ENCODE results near the gene ACTR8.

The ACTR8 gene

GRCh38 chr3:53883008-53883407, 1.1 kb upstream of the ACTR8 start:
- TF ChIP-seq CTCF (conservative IDR thresholded peaks at IDR 0.05; ENCODE audit: low read length), result no peak
- no peak for TF ChIP-seq EZH2phosphoT487 (IDR thresholded peaks at IDR 0.05; ENCODE audit: borderline replicate concordance)

GRCh38 chr3:53880396-53881345, 1.3 kb downstream of the ACTR8 start:
- no peak overlapping the region; the same call in 1 of the 2 replicates for H2AFZ ChIP-seq (ENCODE audit: low read length)
- peaks cover 41% of the 10 kb centered on the region; the same call in 1 of the 2 replicates for H3K36me3 ChIP-seq (ENCODE audit: insufficient read depth, low read length)
- peaks cover 23% of the 10 kb centered on the region for H3K79me2 ChIP-seq (ENCODE audit: insufficient read depth, low read length)
- no peaks in the 10 kb centered on the region for H3K9me2 ChIP-seq (replicated peaks; ENCODE audit: low read depth, low read length)
- H3K9ac ChIP-seq (ENCODE audit: low read depth, low read length, poor library complexity, severe bottlenecking), result peak overlapping the region; percentile 90
- H3K4me3 ChIP-seq (ENCODE audit: low read length, poor library complexity, severe bottlenecking), result peak overlapping the region; percentile 97
- peak overlapping the region; percentile 95 for H3K4me2 ChIP-seq (ENCODE audit: low read depth, low read length, poor library complexity, severe bottlenecking)
- H3K9me3 ChIP-seq (ENCODE audit: insufficient read depth, low read depth, low read length), result no peaks in the 10 kb centered on the region
- H3K27me3 ChIP-seq (ENCODE audit: insufficient read depth, low read length, poor library complexity, severe bottlenecking), result peaks cover 3% of the 10 kb centered on the region
- peaks cover 20% of the 10 kb centered on the region for H3K4me1 ChIP-seq (ENCODE audit: insufficient read depth, low read length, poor library complexity, severe bottlenecking)
- no peaks in the 10 kb centered on the region for H3F3A ChIP-seq (ENCODE audit: low read depth)
- peaks cover 17% of the 10 kb centered on the region for H4K20me1 ChIP-seq (ENCODE audit: insufficient read depth, low read length, poor library complexity, severe bottlenecking)
- TF ChIP-seq CTCF (conservative IDR thresholded peaks at IDR 0.05; ENCODE audit: low read length) (no peak), EZH2phosphoT487 (IDR thresholded peaks at IDR 0.05; ENCODE audit: borderline replicate concordance) (no peak)

More at GRCh38 chr3:53883008-53883407, 1.1 kb upstream of the ACTR8 start:
- Histone ChIP-seq H3F3A (ENCODE audit: low read depth) (no peaks in the 10 kb centered on the region), H3K4me2 (ENCODE audit: low read depth, low read length, poor library complexity, severe bottlenecking) (no peak overlapping the region), H3K79me2 (ENCODE audit: insufficient read depth, low read length) (peaks cover 23% of the 10 kb centered on the region), H3K9ac (ENCODE audit: low read depth, low read length, poor library complexity, severe bottlenecking) (no peak overlapping the region), H3K36me3 (ENCODE audit: insufficient read depth, low read length) (peaks cover 22% of the 10 kb centered on the region; the same call in 1 of the 2 replicates), H3K4me1 (ENCODE audit: insufficient read depth, low read length, poor library complexity, severe bottlenecking) (peaks cover 34% of the 10 kb centered on the region), H3K9me2 (replicated peaks; ENCODE audit: low read depth, low read length) (no peaks in the 10 kb centered on the region), H4K20me1 (ENCODE audit: insufficient read depth, low read length, poor library complexity, severe bottlenecking) (peaks cover 20% of the 10 kb centered on the region), H3K9me3 (ENCODE audit: insufficient read depth, low read depth, low read length) (no peaks in the 10 kb centered on the region), H2AFZ (ENCODE audit: low read length) (no peak overlapping the region), H3K27me3 (ENCODE audit: insufficient read depth, low read length, poor library complexity, severe bottlenecking) (peaks cover 11% of the 10 kb centered on the region), H3K4me3 (ENCODE audit: low read length, poor library complexity, severe bottlenecking) (no peak overlapping the region)

- TF ChIP-seq EZH2phosphoT487 (IDR thresholded peaks at IDR 0.05; ENCODE audit: borderline replicate concordance) (no peak), CTCF (conservative IDR thresholded peaks at IDR 0.05; ENCODE audit: low read length) (no peak)
- H4K20me1 ChIP-seq (ENCODE audit: insufficient read depth, low read length, poor library complexity, severe bottlenecking), result no peaks in the 10 kb centered on the region
- H3F3A ChIP-seq (ENCODE audit: low read depth), result no peaks in the 10 kb centered on the region
- H3K36me3 ChIP-seq (ENCODE audit: insufficient read depth, low read length), result peaks cover 34% of the 10 kb centered on the region; the same call in 1 of the 2 replicates
- H3K4me2 ChIP-seq (ENCODE audit: low read depth, low read length, poor library complexity, severe bottlenecking), result no peak overlapping the region
- no peaks in the 10 kb centered on the region for H3K9me3 ChIP-seq (ENCODE audit: insufficient read depth, low read depth, low read length)
- no peak overlapping the region for H2AFZ ChIP-seq (ENCODE audit: low read length)
- no peaks in the 10 kb centered on the region for H3K27me3 ChIP-seq (ENCODE audit: insufficient read depth, low read length, poor library complexity, severe bottlenecking)
- H3K4me1 ChIP-seq (ENCODE audit: insufficient read depth, low read length, poor library complexity, severe bottlenecking), result peaks cover 3% of the 10 kb centered on the region
- H3K4me3 ChIP-seq (ENCODE audit: low read length, poor library complexity, severe bottlenecking), result no peak overlapping the region
- no peaks in the 10 kb centered on the region for H3K9me2 ChIP-seq (replicated peaks; ENCODE audit: low read depth, low read length)
- H3K9ac ChIP-seq (ENCODE audit: low read depth, low read length, poor library complexity, severe bottlenecking), result no peak overlapping the region
- H3K79me2 ChIP-seq (ENCODE audit: insufficient read depth, low read length), result no peaks in the 10 kb centered on the region
Measured at GRCh38 chr3:53865732-53866499, 16.0 kb downstream of the ACTR8 start.
